Activated CD4-positive, alpha-beta T cell treated with anti-CD3 and anti-CD28 coated beads, Interleukin-2, amount 50 U/mL, for 1 hour (primary cell): ENCODE results near the gene PDE6D.

Experiments
- DNase-seq: peaks from one replicate; pipeline ENCODE4 v3.0.0-alpha.2; 2020

PDE6D gene

GRCh38 chr2:231780909-231781797, at the start of gene PDE6D:
Gene PDE6D (minus strand): TSS chr2:231781282. CDS start chr2:231781114, 168 bp downstream.
- DNase-seq: peak; percentile 94

- no peak for DNase-seq
Measured at GRCh38 chr2:231821908-231822307, 40.8 kb upstream of the PDE6D start.

GRCh38 chr2:231820786-231821303, 39.8 kb upstream of the PDE6D start:
- DNase-seq: no peak

- DNase-seq: no peak
Measured at GRCh38 chr2:231819447-231820042, 38.5 kb upstream of the PDE6D start.

GRCh38 chr2:231816327-231817026, 35.4 kb upstream of the PDE6D start:
- no peak for DNase-seq

- DNase-seq: no peak
Measured at GRCh38 chr2:231810905-231811304, 29.8 kb upstream of the PDE6D start.

- DNase-seq: no peak
Measured at GRCh38 chr2:231807020-231807419, 25.9 kb upstream of the PDE6D start.

GRCh38 chr2:231803501-231804138, 22.5 kb upstream of the PDE6D start:
- no peak for DNase-seq

GRCh38 chr2:231800493-231801091, 19.5 kb upstream of the PDE6D start:
- peak; percentile 39 for DNase-seq

- no peak for DNase-seq
Measured at GRCh38 chr2:231795525-231796327, 14.6 kb upstream of the PDE6D start.

GRCh38 chr2:231794383-231794782, 13.3 kb upstream of the PDE6D start:
- DNase-seq: no peak

GRCh38 chr2:231791107-231791506, 10.0 kb upstream of the PDE6D start:
- DNase-seq: no peak

GRCh38 chr2:231786917-231787292, 5.8 kb upstream of the PDE6D start:
- DNase-seq: no peak

- DNase-seq: peak; percentile 76
Measured at GRCh38 chr2:231786177-231786916, 5.3 kb upstream of the PDE6D start, which contains the start of gene COPS7B. Gene COPS7B (plus strand): TSS chr2:231786445. CDS start chr2:231788571, 2,126 bp downstream.

- no peak for DNase-seq
Measured at GRCh38 chr2:231785822-231786176, 4.7 kb upstream of the PDE6D start.

GRCh38 chr2:231785413-231785812, 4.3 kb upstream of the PDE6D start:
- DNase-seq: no peak

GRCh38 chr2:231781798-231782726, 980 bp upstream of the PDE6D start:
- no peak for DNase-seq

- peak; percentile 2 for DNase-seq
Measured at GRCh38 chr2:231780123-231780908, 766 bp downstream of the PDE6D start.
